Upper lobe of left lung (tissue), 4 donors: Measurements from ENCODE around the gene ZBTB5.

Experiments
- CTCF ChIP-seq, 6 experiments: fragments of 450-650 bp in 4 of 6; fragments of 200-600 bp in 2 of 6; sonication (generic) in 2 of 6; IDR thresholded peaks; one replicate each; pipeline ENCODE4 v1.5.1; 2016 to 2019; ENCODE audit warnings: antibody characterized with exemption in 6 of 6
- POLR2A ChIP-seq, 4 donors: fragments of 450-650 bp; IDR thresholded peaks; one replicate each; pipeline ENCODE4 v1.5.1; 2016 to 2017; ENCODE audit warnings: antibody characterized with exemption in 4 of 4, mild to moderate bottlenecking in 2 of 4

GRCh38 chr9:37422289-37423104 lies 42.8 kb downstream of the ZBTB5 start, which contains the start of gene GRHPR:
- no peak for TF ChIP-seq CTCF (IDR thresholded peaks at IDR 0.05)
- TF ChIP-seq POLR2A (IDR thresholded peaks at IDR 0.05), result peak in 3 of 4 donors; percentile 33 to 84 (median 78)
